Thoracic aorta (tissue), 2 donors: Measurements from ENCODE around the gene ZHX3. TPM values are rescaled to one million over a fixed set of nuclear protein-coding genes. Genes with fewer than 3 reads are reported as not detected.
A peak's percentile ranks its signal among the peaks of the same experiment; 100 is the strongest.

Source experiments
- ATAC-seq: fragments of 150-250 bp; one replicate; pipeline ENCODE4 v1.8.0; 2017; ENCODE audit warnings: low read depth; ENCODE audit not compliant: insufficient number of reproducible peaks, low FRiP score
- DNase-seq: peaks from one replicate; pipeline ENCODE4 v3.0.0-alpha.2; 2020; ENCODE audit warnings: low spot score
- H3K27ac ChIP-seq, 2 donors: fragments of 200-600 bp; sonication (generic); 1 replicate in 1 of 2; 2 replicates in 1 of 2; pipeline ENCODE4 v1.5.1; 2016; ENCODE audit warnings: mild to moderate bottlenecking in 2 of 2, moderate library complexity in 2 of 2
- H3K27me3 ChIP-seq: fragments of 200-600 bp; sonication (generic); replicated peaks from 2 replicates; pipeline ENCODE4 v1.6.0; 2016; ENCODE audit warnings: mild to moderate bottlenecking; ENCODE audit not compliant: insufficient read depth
- H3K36me3 ChIP-seq: fragments of 200-600 bp; sonication (generic); one replicate; pipeline ENCODE4 v1.5.1; 2016
- H3K4me1 ChIP-seq, 2 donors: fragments of 200-600 bp; sonication (generic); 1 replicate in 1 of 2; 2 replicates in 1 of 2; pipeline versions ENCODE4 v1.5.1 to v1.6.0; 2016; ENCODE audit warnings: low read depth in 2 of 2, mild to moderate bottlenecking in 1 of 2; ENCODE audit not compliant: control insufficient read depth in 1 of 2
- H3K4me3 ChIP-seq: fragments of 200-600 bp; sonication (generic); 2 replicates; pipeline ENCODE4 v1.5.1; 2016; ENCODE audit warnings: mild to moderate bottlenecking
- H3K9me3 ChIP-seq: fragments of 200-600 bp; sonication (generic); 2 replicates; pipeline ENCODE4 v1.5.1; 2016
- CTCF ChIP-seq: fragments of 200-600 bp; sonication (generic); IDR thresholded peaks from one replicate; pipeline ENCODE4 v1.5.1; 2019; ENCODE audit warnings: antibody characterized with exemption
- total RNA-seq, 2 donors: library from RNA; depleted of rRNA; stranded (reverse); fragments of >200 nt; gene quantifications; one replicate each; pipeline versions ENCODE4 v1.1.0 to v1.2.3, GENCODE V29; 2016

ZHX3 gene
- total RNA-seq, 2 donors from 2014 or later = 60.8 to 74.9 TPM

DNA sequence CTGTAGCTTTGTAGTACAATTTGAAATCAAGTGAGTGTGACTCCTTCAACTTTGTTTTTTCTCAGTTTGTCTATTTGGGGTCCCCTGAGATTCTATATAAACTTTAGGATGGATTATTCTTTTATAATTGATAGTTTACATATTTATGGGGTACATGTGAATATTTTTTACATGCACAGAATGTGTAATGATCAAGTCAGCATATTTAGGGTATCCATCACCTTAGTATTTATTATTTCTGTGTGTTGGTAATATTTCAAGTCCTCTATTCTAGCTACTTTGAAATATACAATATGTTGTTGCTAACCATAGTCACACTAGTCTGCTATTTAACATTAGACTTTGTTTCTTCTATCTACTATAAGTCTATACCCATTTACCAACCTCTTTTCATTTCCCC is 129.9 kb downstream of the ZHX3 start:
- no peak overlapping the region for H3K4me3 ChIP-seq
- H3K4me1 ChIP-seq = peaks cover 0 to 11% of the 10 kb centered on the region in 2 donors
- DNase-seq = no peak
- no peak overlapping the region for H3K27ac ChIP-seq
- ATAC-seq = no peak
- no peaks in the 10 kb centered on the region for H3K27me3 ChIP-seq
- H3K36me3 ChIP-seq = no peaks in the 10 kb centered on the region
- no peak for TF ChIP-seq CTCF
- peaks cover 4% of the 10 kb centered on the region for H3K9me3 ChIP-seq

DNA sequence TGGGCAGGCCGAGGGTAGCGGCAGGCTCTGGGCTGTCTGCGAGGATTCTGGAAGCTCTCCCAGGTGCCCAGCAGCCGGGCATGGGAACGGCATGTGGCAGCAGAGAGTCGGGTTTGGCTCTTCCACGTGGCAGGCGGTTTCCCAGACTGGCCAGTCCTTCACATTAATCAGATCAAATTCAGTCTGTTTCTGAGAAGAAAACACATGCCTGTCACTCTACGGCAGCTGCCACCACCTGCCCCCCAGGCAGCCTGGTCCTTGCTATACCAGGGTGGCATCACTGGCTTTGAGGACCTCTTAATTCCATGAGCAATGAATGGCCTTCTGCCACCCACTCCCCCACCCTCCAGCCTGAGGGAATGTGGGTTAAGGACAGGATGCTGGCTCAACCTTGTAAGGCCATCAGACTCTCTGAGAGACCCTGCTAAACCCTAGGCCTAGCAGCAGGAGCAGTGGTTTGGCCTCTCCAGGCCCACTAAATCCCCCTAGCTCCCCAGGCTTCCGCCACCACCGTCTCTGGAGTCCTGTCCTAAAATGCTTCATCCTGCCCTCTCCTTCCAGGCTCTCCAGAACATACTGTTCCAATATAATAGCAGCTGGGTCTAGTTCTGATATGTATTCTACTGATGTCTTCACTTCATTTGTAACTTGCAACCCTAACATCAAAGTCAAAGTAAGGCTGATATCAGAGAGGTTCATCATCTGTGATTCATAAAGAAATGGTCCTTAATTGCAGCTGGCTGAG is 132.3 kb downstream of the ZHX3 start:
- Histone ChIP-seq H3K27me3 (no peaks in the 10 kb centered on the region), H3K36me3 (no peaks in the 10 kb centered on the region), H3K27ac (peak overlapping the region in 1 of 2 donors; percentile 41), H3K4me1 (peaks cover 0 to 11% of the 10 kb centered on the region in 2 donors), H3K9me3 (peaks cover 4% of the 10 kb centered on the region), H3K4me3 (no peak overlapping the region)
- ATAC-seq (no peak), DNase-seq (no peak)
- peak; percentile 15 for TF ChIP-seq CTCF

DNA sequence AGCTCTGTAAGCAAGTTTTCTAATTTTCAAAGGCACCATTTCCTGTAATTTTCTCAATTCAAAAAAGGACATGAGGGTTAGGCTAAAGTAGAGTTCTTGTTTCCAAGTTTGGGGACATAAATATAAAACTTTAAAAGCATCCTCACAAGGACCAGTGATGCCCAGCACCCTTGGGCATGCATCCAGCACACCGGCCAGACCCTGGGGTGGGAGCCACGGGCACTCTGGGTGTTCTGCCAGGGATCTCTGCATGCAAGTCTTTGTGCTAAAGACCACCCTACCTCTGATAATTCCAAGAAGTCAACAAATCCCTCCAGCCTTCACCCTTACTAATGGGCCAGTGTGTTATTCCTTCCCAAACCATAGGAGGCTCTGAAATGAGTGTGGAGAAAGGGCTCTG is 133.7 kb downstream of the ZHX3 start:
- DNase-seq = no peak
- ATAC-seq = no peak
- Histone ChIP-seq H3K4me3 (no peak overlapping the region), H3K36me3 (no peaks in the 10 kb centered on the region), H3K27me3 (no peaks in the 10 kb centered on the region), H3K9me3 (no peaks in the 10 kb centered on the region), H3K4me1 (peaks cover 2 to 21% of the 10 kb centered on the region in 2 donors), H3K27ac (no peak overlapping the region)
- TF ChIP-seq CTCF = no peak

DNA sequence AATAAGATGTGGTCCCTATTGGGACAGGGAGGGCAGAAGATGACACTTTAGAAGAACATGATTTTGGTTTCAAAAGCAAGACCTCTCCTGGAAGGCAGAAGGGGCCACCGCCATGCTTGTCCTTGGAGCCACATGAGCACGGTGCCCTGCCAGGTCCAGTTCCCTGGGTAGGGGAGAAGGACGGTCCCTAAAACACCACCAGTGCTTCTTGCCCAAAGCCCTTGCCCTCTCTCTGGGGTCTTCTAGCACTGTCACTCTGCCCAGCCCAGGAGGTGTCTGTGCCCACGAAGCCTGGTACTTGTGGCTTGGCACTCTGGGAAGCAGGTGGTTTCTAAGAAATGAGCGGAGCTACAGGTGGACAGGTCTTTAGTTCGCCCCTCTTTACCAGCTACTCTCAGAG is 134.1 kb downstream of the ZHX3 start:
- TF ChIP-seq CTCF = no peak
- H3K27me3 ChIP-seq = no peaks in the 10 kb centered on the region
- no peak for DNase-seq
- no peak for ATAC-seq
- no peaks in the 10 kb centered on the region for H3K36me3 ChIP-seq
- H3K4me1 ChIP-seq = peaks cover 6 to 25% of the 10 kb centered on the region in 2 donors
- H3K9me3 ChIP-seq = no peaks in the 10 kb centered on the region
- no peak overlapping the region for H3K27ac ChIP-seq
- H3K4me3 ChIP-seq = no peak overlapping the region

DNA sequence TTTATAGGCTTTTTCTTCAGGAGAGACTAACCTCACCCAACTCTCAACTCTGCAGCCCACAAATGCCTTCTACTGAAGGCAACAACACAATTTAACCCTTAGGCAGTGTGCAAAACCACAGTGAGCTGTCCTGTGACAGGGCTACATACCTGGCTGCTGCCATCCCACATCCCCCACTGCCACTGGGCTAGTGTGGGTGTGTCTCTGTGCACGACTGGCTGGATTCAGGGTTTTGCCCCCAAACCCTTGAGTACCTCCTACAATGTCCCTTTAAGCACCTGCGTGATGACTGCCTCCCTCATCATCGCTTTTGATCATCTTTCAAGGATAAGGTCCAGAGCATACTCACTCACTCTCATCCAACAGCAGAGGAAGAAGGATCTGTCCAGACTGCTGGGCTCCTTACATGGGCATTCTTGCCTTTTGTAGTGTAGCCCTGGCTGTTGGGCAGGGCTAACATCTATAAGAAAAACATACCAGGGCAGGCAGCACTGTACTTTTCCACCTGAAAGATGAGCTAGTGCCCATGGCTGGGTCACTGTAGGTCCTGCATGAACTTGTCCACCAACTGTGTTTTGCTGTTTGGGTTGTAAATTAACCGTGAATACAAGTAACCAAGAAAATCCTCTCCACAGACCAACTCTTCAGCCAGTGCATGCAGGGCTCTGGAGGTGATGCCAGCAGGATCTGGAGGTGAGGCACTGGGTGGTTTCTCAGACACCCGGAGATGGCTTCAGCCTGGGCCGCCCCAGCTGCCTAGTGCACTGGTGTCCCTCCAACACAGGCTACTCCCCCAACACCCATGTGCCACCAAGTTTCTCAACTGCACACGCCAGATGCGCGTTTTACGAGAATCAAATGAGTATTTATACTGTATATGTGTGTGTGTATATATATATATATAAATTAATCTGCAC is 135.0 kb downstream of the ZHX3 start:
- H3K4me3 ChIP-seq = no peak overlapping the region
- H3K9me3 ChIP-seq = no peaks in the 10 kb centered on the region
- no peak for ATAC-seq
- H3K4me1 ChIP-seq = peaks cover 11 to 34% of the 10 kb centered on the region in 2 donors
- no peaks in the 10 kb centered on the region for H3K36me3 ChIP-seq
- H3K27me3 ChIP-seq = no peaks in the 10 kb centered on the region
- no peak for DNase-seq
- no peak for TF ChIP-seq CTCF
- no peak overlapping the region for H3K27ac ChIP-seq
